CD4-positive, alpha-beta memory T cell (primary cell): ENCODE data around the gene BTRC. TPM values are rescaled to one million over a fixed set of nuclear protein-coding genes. Genes with fewer than 3 reads are reported as not detected.

Experiments used
- CTCF ChIA-PET: fragments of 350-600 bp; sonication (Branson Sonifier 250); formaldehyde crosslinking; loops from one replicate; lab custom pipeline; 2021; ENCODE audit warnings: inconsistent platforms; ENCODE audit not compliant: partially characterized antibody; lab: Charles Lee
- POLR2A ChIA-PET: fragments of 350-600 bp; sonication (Branson Sonifier 250); formaldehyde crosslinking; loops from one replicate; lab custom pipeline; 2021; ENCODE audit not compliant: partially characterized antibody; lab: Charles Lee
- DNase-seq, 5 donors: peaks; one replicate each; pipeline versions ENCODE4 v3.0.0 to v3.0.0-alpha.2; 2020 to 2022; ENCODE audit warnings: mixed read lengths in 1 of 5
- H3K27ac ChIP-seq: one replicate; pipeline ENCODE4 v1.7.0; 2013; ENCODE audit warnings: low read depth, low read length
- H3K27me3 ChIP-seq: 2 replicates; pipeline ENCODE4 v1.7.0; 2013; ENCODE audit warnings: mild to moderate bottlenecking, low read length, moderate library complexity; ENCODE audit not compliant: insufficient read depth
- H3K36me3 ChIP-seq: 2 replicates; pipeline ENCODE4 v1.7.0; 2013; ENCODE audit warnings: mild to moderate bottlenecking, low read length, moderate library complexity; ENCODE audit not compliant: insufficient read depth
- H3K4me1 ChIP-seq: 2 replicates; pipeline ENCODE4 v1.7.0; 2013; ENCODE audit warnings: mild to moderate bottlenecking, low read length, moderate library complexity; ENCODE audit not compliant: insufficient read depth
- H3K4me3 ChIP-seq, 2 donors: one replicate each; pipeline ENCODE4 v1.7.0; 2013; ENCODE audit warnings: low read length in 2 of 2, mild to moderate bottlenecking in 1 of 2
- H3K9me3 ChIP-seq, 2 donors: one replicate each; pipeline ENCODE4 v1.7.0; 2013; ENCODE audit warnings: low read length in 2 of 2, control low read depth in 1 of 2; ENCODE audit not compliant: control insufficient read depth in 1 of 2
- H3K27ac Mint-ChIP-seq, 7 donors: one replicate each; pipeline ENCODE4 v1.8.0; 2020 to 2021; ENCODE audit warnings: mixed read lengths in 7 of 7, mild to moderate bottlenecking in 6 of 7, inconsistent platforms in 3 of 7, moderate library complexity in 3 of 7
- H3K27me3 Mint-ChIP-seq, 2 donors: one replicate each; pipeline ENCODE4 v1.8.0; 2020 to 2021; ENCODE audit warnings: mixed read lengths in 2 of 2
- H3K36me3 Mint-ChIP-seq, 2 donors: one replicate each; pipeline ENCODE4 v1.8.0; 2020 to 2021; ENCODE audit warnings: mixed read lengths in 2 of 2, inconsistent platforms in 1 of 2, mild to moderate bottlenecking in 1 of 2
- H3K4me1 Mint-ChIP-seq, 4 donors: one replicate each; pipeline ENCODE4 v1.8.0; 2020 to 2021; ENCODE audit warnings: mixed read lengths in 4 of 4, mild to moderate bottlenecking in 1 of 4
- H3K4me3 Mint-ChIP-seq, 8 donors: one replicate each; pipeline ENCODE4 v1.8.0; 2020 to 2021; ENCODE audit warnings: mixed read lengths in 8 of 8, mild to moderate bottlenecking in 7 of 8, moderate library complexity in 6 of 8, inconsistent platforms in 3 of 8
- H3K9me3 Mint-ChIP-seq, 8 donors: one replicate each; pipeline ENCODE4 v1.8.0; 2020 to 2021; ENCODE audit warnings: mixed read lengths in 8 of 8, mild to moderate bottlenecking in 5 of 8, inconsistent platforms in 3 of 8, moderate library complexity in 1 of 8
- intact Hi-C: fragments of 100-400 bp; cut with micrococcal nuclease; formaldehyde crosslinking; loops from one replicate; pipeline ENCODE4 v1.15.1; 2023
- polyA plus RNA-seq, 2 donors: library from polyadenylated mRNA; unstranded; fragments of 300-500 nt; fragmentation: Illumina TruSeq; gene quantifications; one replicate each; pipeline ENCODE4 v1.2.3, GENCODE V29; 2021
- total RNA-seq, 2 experiments: library from RNA; stranded (reverse); gene quantifications; one replicate each; pipeline ENCODE4 v1.2.3, GENCODE V29; 2021

The BTRC gene
- total and polyA plus RNA-seq, 4 experiments from 2014 or later = 6.7 to 21.3 (median 16.0) TPM

- POLR2A ChIA-PET = interaction anchor here (0.7 kb wide), 1 partner anchor 12 kb away, joined by 4 read pairs; the partner anchor contains the start of genes DPCD and POLL
- Histone ChIP-seq H3K4me3 (no peak overlapping the region), H3K36me3 (peaks cover 13% of the 10 kb centered on the region), H3K9me3 (no peaks in the 10 kb centered on the region), H3K27ac (no peak overlapping the region), H3K27me3 (no peaks in the 10 kb centered on the region), H3K4me1 (peaks cover under 1% of the 10 kb centered on the region)
- Mint-ChIP-seq H3K27me3 (no peaks in the 10 kb centered on the region), H3K4me3 (no peak overlapping the region), H3K27ac (peak overlapping the region in 1 of 7 donors; percentile 42), H3K36me3 (peaks cover 10 to 19% of the 10 kb centered on the region in 2 donors), H3K4me1 (no peaks in the 10 kb centered on the region), H3K9me3 (peaks cover 0 to 3% (median 0%) of the 10 kb centered on the region in 8 donors)
- CTCF ChIA-PET = interaction anchor here (0.6 to 4.3 kb wide), 3 partner anchors 109 to 1217 kb away, joined by 4 to 16 read pairs (median 4); no protein-coding TSS in a partner anchor
- intact Hi-C loops = no loop called here
- DNase-seq = no peak
These were observed 221.7 kb downstream of the BTRC start for GRCh38 chr10:101575580-101576210.

GRCh38 chr10:101576211-101576863, 222.4 kb downstream of the BTRC start:
- Histone ChIP-seq H3K27me3 (no peaks in the 10 kb centered on the region), H3K36me3 (peaks cover 17% of the 10 kb centered on the region), H3K4me3 (no peak overlapping the region), H3K27ac (no peak overlapping the region), H3K4me1 (no peaks in the 10 kb centered on the region), H3K9me3 (no peaks in the 10 kb centered on the region)
- ChIA-PET CTCF (interaction anchor here (0.6 to 4.3 kb wide), 3 partner anchors 109 to 1216 kb away, joined by 4 to 16 read pairs (median 4); no protein-coding TSS in a partner anchor), POLR2A (interaction anchor here (0.7 to 2.3 kb wide), 2 partner anchors 12 kb away, joined by 4 to 9 read pairs; partner anchors contain the start of genes DPCD and POLL)
- H3K4me1 Mint-ChIP-seq = no peaks in the 10 kb centered on the region
- peaks cover 0 to 3% (median 0%) of the 10 kb centered on the region in 8 donors for H3K9me3 Mint-ChIP-seq
- H3K27ac Mint-ChIP-seq = no peak overlapping the region
- H3K27me3 Mint-ChIP-seq = no peaks in the 10 kb centered on the region
- H3K36me3 Mint-ChIP-seq = peaks cover 10 to 21% of the 10 kb centered on the region in 2 donors
- intact Hi-C loops = no loop called here
- no peak overlapping the region for H3K4me3 Mint-ChIP-seq
- DNase-seq = no peak

- Mint-ChIP-seq H3K4me1 (no peaks in the 10 kb centered on the region), H3K27ac (peak overlapping the region in 3 of 7 donors; percentile 2 to 72 (median 24)), H3K4me3 (no peak overlapping the region), H3K36me3 (peaks cover 13 to 26% of the 10 kb centered on the region in 2 donors), H3K9me3 (peaks cover 0 to 3% (median 0%) of the 10 kb centered on the region in 8 donors), H3K27me3 (no peaks in the 10 kb centered on the region)
- CTCF ChIA-PET = interaction anchor here (4.3 kb wide), 1 partner anchor 363 kb away, joined by 16 read pairs; no protein-coding TSS in a partner anchor
- no peaks in the 10 kb centered on the region for H3K9me3 ChIP-seq
- no peaks in the 10 kb centered on the region for H3K4me1 ChIP-seq
- no peak overlapping the region for H3K27ac ChIP-seq
- intact Hi-C loops = no loop called here
- H3K4me3 ChIP-seq = no peak overlapping the region
- no peak for DNase-seq
- POLR2A ChIA-PET = interaction anchor here (2.3 kb wide), 1 partner anchor 11 kb away, joined by 9 read pairs; the partner anchor contains the start of genes DPCD and POLL
- peaks cover 20% of the 10 kb centered on the region for H3K36me3 ChIP-seq
- no peaks in the 10 kb centered on the region for H3K27me3 ChIP-seq
These were observed 223.3 kb downstream of the BTRC start for GRCh38 chr10:101577121-101577871.

- CTCF ChIA-PET = interaction anchor here (4.3 kb wide), 1 partner anchor 364 kb away, joined by 16 read pairs; no protein-coding TSS in a partner anchor
- H3K27me3 ChIP-seq = no peaks in the 10 kb centered on the region
- no peaks in the 10 kb centered on the region for H3K9me3 ChIP-seq
- no peak overlapping the region for H3K27ac ChIP-seq
- no peaks in the 10 kb centered on the region for H3K9me3 Mint-ChIP-seq
- DNase-seq = no peak
- H3K4me1 Mint-ChIP-seq = no peaks in the 10 kb centered on the region
- H3K4me3 ChIP-seq = no peak overlapping the region
- peak overlapping the region in 1 of 7 donors; percentile 11 for H3K27ac Mint-ChIP-seq
- POLR2A ChIA-PET = interaction anchor here (2.3 kb wide), 1 partner anchor 10 kb away, joined by 9 read pairs; the partner anchor contains the start of genes DPCD and POLL
- H3K4me3 Mint-ChIP-seq = no peak overlapping the region
- peaks cover 13 to 33% of the 10 kb centered on the region in 2 donors for H3K36me3 Mint-ChIP-seq
- peaks cover 27% of the 10 kb centered on the region for H3K36me3 ChIP-seq
- no peaks in the 10 kb centered on the region for H3K4me1 ChIP-seq
- no peaks in the 10 kb centered on the region for H3K27me3 Mint-ChIP-seq
- intact Hi-C loops = no loop called here
These were observed 224.2 kb downstream of the BTRC start for GRCh38 chr10:101578192-101578591.

- H3K4me1 Mint-ChIP-seq = no peaks in the 10 kb centered on the region
- H3K36me3 ChIP-seq = peaks cover 27% of the 10 kb centered on the region
- no peak overlapping the region for H3K4me3 ChIP-seq
- no peaks in the 10 kb centered on the region for H3K27me3 ChIP-seq
- intact Hi-C loops = no loop called here
- no peaks in the 10 kb centered on the region for H3K27me3 Mint-ChIP-seq
- H3K27ac Mint-ChIP-seq = no peak overlapping the region
- no peaks in the 10 kb centered on the region for H3K9me3 ChIP-seq
- H3K9me3 Mint-ChIP-seq = no peaks in the 10 kb centered on the region
- ChIA-PET POLR2A (interaction anchor here (2.3 kb wide), 1 partner anchor 9 kb away, joined by 9 read pairs; the partner anchor contains the start of genes DPCD and POLL), CTCF (interaction anchor here (0.6 to 4.3 kb wide), 4 partner anchors 8 to 1338 kb away, joined by 3 to 20 read pairs (median 10); no protein-coding TSS in a partner anchor)
- H3K4me3 Mint-ChIP-seq = no peak overlapping the region
- no peak overlapping the region for H3K27ac ChIP-seq
- peaks cover 21 to 40% of the 10 kb centered on the region in 2 donors for H3K36me3 Mint-ChIP-seq
- DNase-seq = no peak
- H3K4me1 ChIP-seq = no peaks in the 10 kb centered on the region
These were observed 225.0 kb downstream of the BTRC start for GRCh38 chr10:101578803-101579515.

- CTCF ChIA-PET = interaction anchor here (0.6 to 4.0 kb wide), 3 partner anchors 9 to 113 kb away, joined by 4 to 20 read pairs (median 5); no protein-coding TSS in a partner anchor
- H3K36me3 Mint-ChIP-seq = peaks cover 24 to 43% of the 10 kb centered on the region in 2 donors
- no peak overlapping the region for H3K4me3 Mint-ChIP-seq
These were observed 225.5 kb downstream of the BTRC start for GRCh38 chr10:101579516-101579870.

More at GRCh38 chr10:101579516-101579870, 225.5 kb downstream of the BTRC start:
- Histone ChIP-seq H3K27ac (no peak overlapping the region), H3K9me3 (no peaks in the 10 kb centered on the region), H3K4me1 (no peaks in the 10 kb centered on the region), H3K4me3 (no peak overlapping the region), H3K36me3 (peaks cover 27% of the 10 kb centered on the region), H3K27me3 (no peaks in the 10 kb centered on the region)
- Mint-ChIP-seq H3K27ac (no peak overlapping the region), H3K27me3 (no peaks in the 10 kb centered on the region), H3K9me3 (no peaks in the 10 kb centered on the region), H3K4me1 (peaks cover 0 to 2% (median 0%) of the 10 kb centered on the region in 4 donors)
- POLR2A ChIA-PET = no interaction called here
- DNase-seq = no peak
- intact Hi-C loops = no loop called here
